Measurements from ENCODE around the gene ZNF841.
"Not testable (repeated sequence)": the region's sequence is repeated elsewhere in the genome, so short reads cannot be mapped to it uniquely, and the experiment has no call there.

Gene ZNF841
- long read RNA-seq, donor 1, partial matches to known transcripts: 0 of 2 reads
- long read RNA-seq, donor 1, other reads (novel, unspliced or antisense): 0 of 2 reads
- long read RNA-seq, donor 2: 0 reads
- long read RNA-seq, donor 3, partial matches to known transcripts: 0 of 1 reads
- long read RNA-seq, donor 3, other reads (novel, unspliced or antisense): 0 of 1 reads
- long read RNA-seq, donor 4, partial matches to known transcripts: 0 of 4 reads
- long read RNA-seq, donor 4, other reads (novel, unspliced or antisense): 0 of 4 reads
- long read RNA-seq, donor 5: 0 reads
- long read RNA-seq, donor 6: 0 reads
- long read RNA-seq, donor 7, partial matches to known transcripts: 0 of 1 reads
- long read RNA-seq, donor 7, other reads (novel, unspliced or antisense): 0 of 1 reads
- long read RNA-seq, donor 8: 0 reads

DNA sequence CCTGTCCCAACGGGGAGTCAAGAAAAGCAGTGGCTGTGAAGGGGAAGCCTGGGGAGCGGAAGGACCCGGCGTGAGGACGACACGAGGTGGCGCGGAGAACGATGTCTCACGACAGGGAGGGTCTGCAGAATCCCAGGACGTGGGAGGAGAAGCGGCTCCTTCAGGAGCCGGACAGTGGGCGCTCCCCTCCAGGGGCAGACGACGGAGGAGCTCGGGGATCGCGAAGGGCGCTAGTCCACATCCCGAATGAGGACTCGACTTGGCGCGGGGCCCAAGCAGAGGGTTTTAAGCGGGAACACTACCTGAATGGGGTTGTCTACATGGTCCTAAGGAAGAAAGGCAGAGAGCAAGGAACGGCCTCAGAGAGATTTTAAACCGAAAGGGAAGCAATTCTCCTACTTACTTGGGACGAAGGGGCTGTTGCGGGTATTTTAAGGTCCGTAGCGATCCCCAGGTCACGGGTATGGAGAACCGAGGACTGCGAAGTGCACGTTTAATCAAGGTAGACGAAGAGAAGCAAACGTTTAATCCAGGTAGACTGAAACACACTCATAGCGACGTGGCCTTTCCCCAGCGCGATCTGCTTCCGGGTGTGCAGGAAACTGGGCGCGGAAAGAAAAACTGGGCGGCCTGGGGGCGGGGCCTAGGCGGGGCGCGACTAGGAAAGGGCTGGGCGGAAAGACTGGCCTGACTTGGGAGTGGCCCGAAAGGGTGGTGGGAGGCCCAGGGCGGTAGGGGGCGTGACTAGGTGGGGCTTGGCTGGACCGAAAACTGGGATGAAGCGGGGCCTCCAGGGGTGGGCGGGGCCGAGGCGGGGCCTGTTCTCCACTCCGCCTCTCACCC, at the start of gene ZNF841:
Gene ZNF841, minus strand, starts transcription at position 594 of the 843 bp plus-strand sequence. CDS start 10,964 bp downstream, outside the sequence.
- DNase-seq: peak; percentile 73

DNA sequence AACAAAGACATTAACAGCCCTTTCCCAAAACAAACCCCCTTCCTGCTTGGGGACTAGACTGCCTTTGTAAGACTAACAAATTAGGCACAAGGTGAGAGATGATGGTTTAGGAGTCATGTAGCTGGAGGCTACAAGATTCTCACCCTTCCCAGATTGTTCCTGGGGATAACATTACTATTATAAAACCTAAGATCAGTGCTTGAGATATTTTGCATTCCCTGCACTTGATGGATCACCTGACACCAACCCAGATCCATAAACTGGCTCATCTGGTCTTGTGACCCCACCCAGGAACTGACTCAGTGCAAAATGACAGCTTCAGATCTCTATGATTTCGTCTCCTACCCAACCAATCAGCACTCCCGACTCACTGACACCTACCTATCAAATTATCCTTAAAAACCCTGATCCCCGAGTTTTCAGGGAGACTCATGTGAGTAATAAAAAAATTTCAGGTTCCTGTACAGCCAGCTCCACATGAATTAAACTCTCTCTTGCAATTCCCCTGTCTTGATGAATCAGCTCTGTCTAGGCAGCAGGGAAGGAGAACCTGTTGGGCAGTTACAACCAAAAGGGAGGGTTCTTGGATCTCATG, 46.5 kb upstream of the ZNF841 start:
- DNase-seq: no peak

DNA sequence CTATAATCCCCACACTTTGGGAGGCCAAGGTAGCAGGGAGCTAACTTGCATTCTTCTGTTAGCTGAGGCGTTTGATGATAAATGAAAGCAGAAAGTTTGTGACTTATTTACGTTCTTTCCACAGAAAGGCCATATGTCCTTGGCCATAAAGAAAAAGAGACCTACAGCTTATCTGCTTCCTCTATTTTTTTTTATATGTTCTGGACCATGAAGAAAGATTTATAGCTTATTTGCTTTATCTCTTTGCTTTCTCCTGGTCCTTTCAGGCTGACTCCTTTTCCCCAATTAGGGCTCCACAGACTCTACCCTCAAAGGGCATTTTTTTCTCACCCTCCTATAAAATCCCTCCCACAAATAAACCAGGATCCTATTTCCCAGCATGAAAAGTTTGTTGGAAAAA, 45.6 kb upstream of the ZNF841 start:
- no peak for DNase-seq

DNA sequence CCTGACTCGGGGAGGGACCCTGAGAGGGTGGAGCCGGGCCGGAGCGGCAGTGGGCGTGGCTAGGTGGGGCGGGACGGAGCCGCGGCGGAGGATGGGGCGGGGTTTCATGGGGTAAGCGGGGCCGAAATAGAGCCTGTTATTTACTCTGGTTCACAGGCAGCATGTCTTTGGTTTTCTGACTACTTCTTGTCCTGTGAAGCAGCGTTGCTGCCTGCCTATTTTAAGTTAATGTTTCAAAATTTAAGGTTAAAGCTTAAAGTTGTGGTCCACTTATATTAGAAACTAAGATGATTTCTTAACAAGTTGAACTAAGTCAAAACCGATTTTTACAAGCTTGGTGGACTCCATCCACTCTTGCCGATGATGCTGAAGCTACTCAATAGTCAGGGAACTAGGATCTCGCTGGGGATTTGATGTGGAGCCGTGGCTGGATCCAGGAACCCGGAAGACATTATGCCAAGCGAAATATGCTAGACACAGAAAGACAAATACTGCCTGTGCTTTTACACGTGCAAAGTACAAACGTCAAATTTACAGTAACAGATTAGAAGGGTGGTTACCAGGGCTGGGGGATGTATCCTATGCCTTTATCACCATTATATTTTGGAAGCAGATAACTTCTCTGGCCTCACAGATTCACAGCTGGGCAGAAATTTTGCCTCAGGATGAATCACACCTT, 44.6 kb upstream of the ZNF841 start:
- no peak for DNase-seq

DNA sequence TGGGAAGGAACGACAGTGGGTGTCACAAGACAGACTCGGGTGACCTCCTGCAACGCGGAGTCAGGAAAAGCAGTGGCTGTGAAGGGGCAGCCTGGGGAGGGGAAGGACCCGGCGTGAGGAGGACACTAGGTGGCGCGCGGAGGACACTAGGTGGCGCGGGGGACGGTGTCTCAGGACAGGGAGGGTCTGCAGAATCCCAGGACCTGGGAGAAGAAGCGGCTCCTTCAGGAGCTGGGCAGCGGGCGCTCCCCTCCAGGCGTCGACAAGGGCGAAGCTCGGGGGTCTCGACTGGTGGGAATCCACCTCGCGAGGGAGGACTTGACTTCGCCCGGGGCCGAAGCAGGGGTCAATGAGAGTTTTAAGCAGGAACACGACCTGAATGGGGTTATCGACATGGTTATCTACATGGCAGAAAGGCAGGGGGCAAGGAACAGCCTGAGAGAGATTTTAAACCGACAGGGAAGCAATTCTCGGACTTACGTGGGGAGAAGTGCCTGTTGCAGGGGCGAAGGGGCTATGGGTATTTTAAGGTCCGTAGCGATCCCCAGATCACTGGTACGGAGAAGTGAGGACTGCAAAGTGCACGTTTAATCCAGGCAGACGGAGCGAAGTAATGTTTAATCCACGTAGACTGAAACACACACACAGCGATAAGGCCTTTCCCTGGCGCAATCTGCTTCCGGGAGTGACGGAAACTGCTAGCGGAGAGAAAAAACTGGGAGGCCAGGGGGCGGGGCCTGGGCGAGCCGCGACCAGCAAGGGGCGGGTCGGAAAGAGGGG, 43.9 kb upstream of the ZNF841 start, which contains the start of gene ZNF616:
Gene ZNF616, minus strand, starts transcription at position 687 of the 780 bp plus-strand sequence. CDS start 9,426 bp downstream, outside the sequence.
- peak; percentile 82 for DNase-seq

DNA sequence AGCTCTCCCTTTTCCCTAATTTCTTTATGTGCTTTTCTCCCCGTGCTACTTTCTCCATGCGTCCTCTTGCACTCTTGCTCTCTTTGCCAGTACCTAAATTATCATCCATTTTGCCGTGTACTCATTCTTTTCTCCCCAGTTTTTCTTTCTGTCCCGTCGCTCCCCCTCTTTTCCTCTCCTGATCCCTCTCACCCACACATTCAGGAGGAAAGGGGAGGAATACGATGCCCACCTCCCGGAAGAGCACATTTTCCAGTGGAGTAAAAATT, 43.4 kb upstream of the ZNF841 start:
- no peak for DNase-seq

DNA sequence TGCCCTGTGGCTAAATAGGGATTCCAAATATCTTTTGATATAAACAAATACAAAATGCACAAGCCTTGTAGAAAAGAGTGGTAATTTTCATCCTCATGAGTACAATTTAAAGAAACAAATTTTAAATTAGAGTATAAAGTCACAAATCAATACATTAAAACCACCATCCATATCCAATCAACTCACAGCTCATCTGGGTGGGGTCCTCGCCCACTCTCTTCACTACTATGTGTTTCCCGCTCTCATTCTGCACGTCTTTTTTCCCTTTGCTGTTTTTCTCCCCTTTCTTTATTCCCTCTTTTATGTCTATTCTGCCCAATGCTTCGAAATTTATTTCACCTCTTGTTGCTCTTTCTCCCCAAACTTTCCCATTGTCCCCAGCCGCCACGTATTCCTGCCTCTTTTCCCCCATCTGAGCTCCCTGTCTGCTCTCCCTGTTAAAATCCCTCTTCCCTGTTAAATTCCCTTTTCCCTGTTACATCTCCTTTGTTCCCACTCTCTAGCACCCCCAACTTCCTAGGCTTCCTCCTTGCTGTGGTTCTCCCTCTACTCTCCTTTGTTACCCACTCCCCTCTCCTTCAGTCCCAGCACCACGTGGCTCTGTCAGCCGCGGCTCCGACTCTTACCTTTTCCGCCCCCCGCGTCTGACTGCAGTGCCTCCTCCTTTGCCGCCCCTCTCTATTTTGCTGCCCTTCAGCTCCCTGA, 42.9 kb upstream of the ZNF841 start:
- no peak for DNase-seq

DNA sequence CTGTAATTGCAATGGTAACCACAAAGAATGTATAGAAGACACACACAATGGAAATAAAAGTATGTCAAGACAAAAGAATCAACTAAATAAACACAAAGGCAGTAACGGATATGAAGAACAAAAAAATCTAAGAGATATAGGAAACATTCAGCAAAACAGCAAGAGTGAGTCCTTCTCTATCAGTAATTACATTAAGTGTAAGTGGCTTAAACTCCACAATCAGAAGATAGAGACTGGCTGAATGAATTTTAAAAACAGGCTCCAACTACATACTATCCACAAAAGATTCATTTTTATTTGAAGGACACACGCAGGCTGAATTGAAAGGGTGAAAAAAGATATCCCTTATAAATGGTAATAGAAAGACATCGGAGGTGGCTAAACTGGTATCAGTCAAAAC, 24.7 kb upstream of the ZNF841 start:
- no peak for DNase-seq

DNA sequence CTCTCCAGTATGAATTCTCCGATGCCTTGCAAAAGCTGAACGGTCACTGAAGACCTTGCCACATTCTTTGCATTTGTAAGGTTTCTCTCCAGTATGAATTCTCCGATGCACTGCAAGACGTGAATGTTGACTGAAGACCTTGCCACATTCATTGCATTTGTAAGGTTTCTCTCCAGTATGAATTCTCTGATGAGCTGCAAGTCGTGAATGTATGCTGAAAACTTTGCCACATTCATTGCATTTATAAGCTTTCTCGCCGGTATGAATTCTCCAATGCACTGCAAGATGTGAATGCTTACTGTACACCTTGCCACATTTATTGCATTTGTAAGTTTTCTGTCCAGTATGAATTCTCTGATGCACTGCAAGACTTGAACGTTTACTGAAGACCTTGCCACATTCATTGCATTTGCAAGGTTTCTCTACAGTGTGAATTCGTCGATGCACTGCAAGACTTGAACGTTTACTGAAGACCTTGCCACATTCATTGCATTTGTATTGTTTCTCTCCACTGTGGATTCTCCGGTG, 20.0 kb upstream of the ZNF841 start:
- no peak for DNase-seq

DNA sequence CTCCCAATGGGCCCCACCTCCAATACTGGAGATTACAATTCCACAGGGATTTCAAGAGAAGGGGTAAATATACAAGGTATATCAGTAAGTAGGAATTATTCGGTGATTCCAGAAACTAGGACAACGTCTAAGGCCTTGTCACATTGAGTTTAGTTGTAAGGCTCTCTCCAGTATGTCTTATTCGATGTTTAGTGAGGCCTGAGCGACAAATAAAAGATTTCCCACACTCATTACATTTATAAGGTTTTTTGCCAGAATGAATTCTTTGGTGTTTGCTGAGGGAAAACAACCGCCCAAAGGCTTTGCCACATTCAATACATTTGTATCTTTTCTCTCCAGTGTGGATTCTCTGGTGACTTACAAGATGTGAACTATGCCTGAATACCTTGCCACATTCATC, 19.1 kb upstream of the ZNF841 start:
- no peak for DNase-seq

DNA sequence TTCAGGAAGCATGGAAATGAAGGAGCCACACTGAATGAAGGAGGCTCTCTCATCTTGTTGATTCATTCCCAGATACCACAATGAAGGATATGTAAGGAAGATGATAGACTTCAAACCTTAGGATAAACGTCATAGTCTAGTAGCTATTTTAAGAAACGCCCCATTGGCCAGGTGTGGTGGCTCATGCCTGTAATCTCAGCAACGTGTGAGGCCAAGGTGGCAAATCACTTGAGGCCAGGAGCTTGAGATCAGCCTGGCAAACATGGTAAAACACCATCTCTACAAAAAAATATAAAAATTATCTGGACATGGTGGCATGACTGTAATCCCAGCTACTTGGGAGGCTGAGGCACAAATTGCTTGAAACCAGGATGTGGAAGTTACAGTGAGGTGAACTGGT, 17.1 kb upstream of the ZNF841 start:
- no peak for DNase-seq

DNA sequence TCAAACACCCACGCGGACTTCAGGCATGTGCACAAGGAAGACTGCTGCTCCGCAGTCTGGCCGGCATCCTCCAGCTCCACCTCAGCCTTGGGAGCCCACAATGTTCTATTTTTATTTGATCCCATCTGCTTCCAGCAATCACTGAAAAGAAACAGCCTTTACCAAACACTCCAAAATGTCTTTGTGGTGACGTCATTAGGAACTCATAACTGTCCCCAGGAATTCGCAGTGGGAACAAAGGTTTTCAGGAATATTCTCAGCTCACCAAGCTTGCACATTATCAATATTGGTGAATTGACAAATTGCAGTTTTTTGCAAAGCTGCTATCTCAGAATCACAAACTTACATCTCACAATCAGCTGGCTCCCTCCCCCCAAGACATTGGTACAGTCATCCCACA, 15.2 kb upstream of the ZNF841 start:
- DNase-seq: no peak

DNA sequence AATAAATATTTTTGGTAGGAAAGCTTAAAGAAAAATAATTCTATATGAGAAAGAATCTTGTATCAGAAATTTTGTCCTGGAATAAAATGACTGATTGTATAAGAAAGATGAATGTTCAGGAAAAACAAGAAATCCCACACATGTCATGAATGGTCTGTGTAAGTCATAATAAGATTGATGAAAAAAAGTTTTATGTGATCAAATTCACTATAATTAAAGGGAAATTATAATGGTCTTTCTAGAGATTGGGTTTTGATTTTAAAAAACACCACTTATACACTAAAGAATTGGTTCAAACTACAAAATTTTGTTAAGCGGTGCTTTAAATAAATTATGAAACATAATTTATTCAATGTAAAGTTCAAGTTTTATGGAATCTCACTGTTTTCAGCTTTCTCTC, 7.2 kb upstream of the ZNF841 start:
- DNase-seq: no peak

DNA sequence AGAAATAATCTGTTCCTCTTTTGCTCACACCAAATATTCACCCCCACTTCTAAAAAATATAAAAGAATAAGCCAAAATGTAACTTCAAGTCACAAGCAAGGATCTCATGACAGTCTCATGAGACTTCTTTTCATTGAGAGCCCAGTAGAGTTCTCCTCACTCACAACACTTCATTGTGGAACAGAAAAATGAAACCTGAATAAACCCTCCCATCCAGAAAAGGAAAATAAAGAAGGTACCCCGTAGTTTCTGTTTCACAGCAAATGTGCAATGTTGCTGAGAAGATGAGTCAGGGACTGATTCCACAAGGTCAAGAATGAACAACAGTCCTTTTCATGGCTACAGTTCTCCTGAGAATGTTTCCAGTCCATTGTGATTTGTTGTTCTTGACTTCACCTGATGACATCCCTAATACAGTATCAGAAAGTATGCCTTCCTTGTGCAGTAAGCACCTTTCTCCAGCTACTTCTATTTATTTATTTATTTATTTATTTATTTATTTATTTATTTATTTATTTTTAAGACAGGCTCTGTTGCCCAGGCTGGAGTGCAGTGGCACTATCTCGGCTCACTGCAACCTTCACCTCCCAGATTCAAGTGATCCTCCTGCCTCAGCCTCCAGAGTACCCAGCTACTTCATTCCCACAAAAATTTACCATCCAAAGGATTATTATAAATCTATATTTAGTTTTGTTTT, 6.4 kb upstream of the ZNF841 start:
- DNase-seq: no peak

DNA sequence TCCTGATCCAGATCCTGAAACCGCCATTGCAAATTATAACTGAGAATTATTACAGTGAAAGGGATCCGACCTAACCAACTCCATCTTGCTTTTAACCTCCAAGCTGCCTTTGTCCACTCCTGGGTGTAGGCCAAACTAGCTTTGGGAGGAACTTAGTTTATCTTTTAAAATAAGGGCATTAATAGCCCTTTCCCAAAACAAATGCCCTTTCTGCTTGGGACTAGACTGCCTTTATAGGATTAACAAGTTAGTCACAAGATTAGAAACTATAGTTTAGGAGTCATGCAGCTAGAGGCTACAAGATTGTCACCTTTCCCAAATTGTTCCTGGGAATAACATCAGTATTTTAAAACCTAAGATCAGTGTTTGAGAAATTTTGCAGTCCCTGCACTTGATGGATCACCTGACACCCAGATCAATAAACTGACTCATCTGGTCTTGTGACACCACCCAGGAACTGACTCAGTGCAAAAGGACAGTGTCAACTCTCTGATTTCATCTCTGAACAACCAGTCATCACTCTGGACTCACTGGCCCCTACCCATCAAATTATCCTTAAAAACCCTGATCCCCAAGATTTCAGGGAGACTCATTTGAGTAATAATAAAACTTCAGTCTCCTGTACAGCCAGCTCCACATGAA, 4.1 kb upstream of the ZNF841 start:
- no peak for DNase-seq

DNA sequence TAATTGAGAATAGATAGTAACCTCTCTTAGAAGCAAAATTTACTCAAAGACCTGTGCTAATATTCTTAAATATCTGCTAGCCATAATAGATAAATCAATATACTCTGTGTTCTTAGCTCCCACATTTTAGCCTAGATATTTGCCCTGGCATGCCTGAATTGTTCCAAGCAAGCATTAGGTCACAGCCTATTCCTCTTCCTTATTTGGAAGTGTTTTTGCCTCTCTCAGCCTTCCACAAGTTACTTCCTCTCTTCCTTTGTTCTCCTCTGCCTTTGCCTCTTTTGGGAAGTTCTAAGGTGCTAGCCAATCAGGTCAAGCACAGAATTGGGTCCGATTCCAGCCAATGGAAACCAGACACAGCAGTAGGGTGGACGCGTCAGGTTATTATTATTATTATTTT, 851 bp upstream of the ZNF841 start:
- not testable (repeated sequence) for DNase-seq

DNA sequence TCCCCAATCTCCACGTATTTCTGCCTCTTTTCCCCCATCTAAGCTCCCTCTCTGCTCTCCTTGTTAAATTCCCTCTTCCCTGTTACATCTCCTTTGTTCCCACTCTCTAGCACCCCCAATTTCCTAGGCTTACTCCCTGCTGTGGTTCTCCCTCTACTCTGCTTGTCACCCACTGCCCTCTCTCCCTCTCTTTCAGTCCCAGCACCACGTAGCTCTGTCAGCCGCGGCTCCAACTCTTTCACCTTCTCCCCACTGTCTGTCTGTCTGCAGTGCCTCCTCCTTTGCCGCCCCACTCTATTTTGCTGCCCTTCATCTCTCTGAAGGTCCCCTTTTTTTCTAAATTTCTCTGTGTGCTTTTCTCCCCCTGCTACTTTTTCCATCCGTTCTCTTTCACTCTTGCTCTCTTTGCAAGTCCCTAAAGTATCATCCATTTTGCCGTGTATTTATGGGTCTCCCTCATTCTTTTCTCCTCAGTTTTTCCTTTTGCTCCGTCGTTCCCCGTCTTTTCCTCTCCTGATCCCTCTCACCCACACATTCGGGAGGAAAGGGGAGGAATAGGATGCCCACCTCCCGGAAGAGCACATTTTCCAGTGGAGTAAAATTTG, 937 bp downstream of the ZNF841 start:
- peak; percentile 31 for DNase-seq

DNA sequence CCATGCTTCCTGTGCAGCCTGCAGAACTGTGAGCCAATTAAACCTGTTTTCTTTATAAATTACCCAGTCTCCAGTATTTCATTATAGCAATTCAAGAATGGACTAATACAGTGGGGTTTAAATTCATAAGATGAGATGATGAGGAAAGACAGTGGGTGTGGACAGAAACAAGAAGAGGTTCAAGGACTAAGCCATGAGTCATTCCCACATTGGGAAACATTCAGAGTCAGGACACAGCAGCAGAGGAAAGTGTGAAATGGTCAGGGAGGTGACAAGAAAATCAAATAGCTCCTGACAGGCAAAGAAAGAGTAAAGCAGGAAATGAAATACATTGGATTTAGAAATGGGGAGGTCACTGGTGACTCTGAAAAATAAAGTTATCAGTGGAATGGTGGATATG, 9.1 kb downstream of the ZNF841 start:
- DNase-seq: no peak

DNA sequence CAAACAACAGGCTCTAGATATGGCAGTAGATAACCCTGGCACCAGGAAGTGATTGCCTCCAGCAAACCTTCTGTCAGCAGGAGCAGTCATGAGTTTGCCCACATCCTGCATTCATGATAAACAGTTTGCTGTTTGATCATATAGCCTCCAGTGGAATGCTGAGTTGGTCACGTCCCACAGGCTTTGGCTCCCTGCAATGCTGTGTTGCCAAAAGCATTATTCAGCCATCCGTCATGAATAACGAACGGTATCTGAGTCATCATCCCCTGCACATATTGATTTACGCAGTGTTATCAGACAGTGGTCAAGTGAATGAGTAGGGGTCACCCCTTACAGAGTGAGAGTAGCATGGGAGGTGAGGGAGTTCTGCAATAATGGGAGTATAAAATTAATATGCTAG, 25.1 kb downstream of the ZNF841 start:
- DNase-seq: no peak
